Loucy (cell line): ENCODE measurements around the gene BAX.

ENCODE experiments used
- H2AFZ ChIP-seq: fragments of 200-600 bp; sonication (generic); 2 replicates; pipeline ENCODE4 v1.6.0; 2016; ENCODE audit warnings: antibody characterized with exemption, mild to moderate bottlenecking, low read length, moderate library complexity
- H3F3A ChIP-seq: fragments of 200-600 bp; 2 replicates; pipeline ENCODE4 v1.6.0; 2016; ENCODE audit warnings: antibody characterized with exemption, low read depth, mild to moderate bottlenecking
- H3K27me3 ChIP-seq: fragments of 200-600 bp; sonication (generic); 2 replicates; pipeline ENCODE4 v1.6.1; 2014; ENCODE audit warnings: low read length, mild to moderate bottlenecking; ENCODE audit not compliant: insufficient read depth, poor library complexity, severe bottlenecking
- H3K36me3 ChIP-seq: fragments of 200-600 bp; sonication (generic); 2 replicates; pipeline ENCODE4 v1.6.1; 2016; ENCODE audit warnings: low read length; ENCODE audit not compliant: insufficient read depth
- H3K4me1 ChIP-seq: fragments of 200-600 bp; sonication (generic); 2 replicates; pipeline ENCODE4 v1.5.1; 2014; ENCODE audit warnings: low read length, mild to moderate bottlenecking; ENCODE audit not compliant: insufficient read depth, poor library complexity, severe bottlenecking
- H3K4me2 ChIP-seq: fragments of 200-600 bp; sonication (generic); 2 replicates; pipeline ENCODE4 v1.6.0; 2014; ENCODE audit warnings: antibody characterized with exemption, low read length, low read depth, mild to moderate bottlenecking; ENCODE audit not compliant: poor library complexity, severe bottlenecking
- H3K4me3 ChIP-seq: fragments of 200-600 bp; sonication (generic); 2 replicates; pipeline ENCODE4 v1.5.1; 2014; ENCODE audit warnings: low read length, mild to moderate bottlenecking, mixed read lengths; ENCODE audit not compliant: poor library complexity, severe bottlenecking
- H3K79me2 ChIP-seq: fragments of 200-600 bp; sonication (generic); 2 replicates; pipeline ENCODE4 v1.6.1; 2014; ENCODE audit warnings: low read length; ENCODE audit not compliant: insufficient read depth
- H3K9ac ChIP-seq: fragments of 200-600 bp; sonication (generic); 2 replicates; pipeline ENCODE4 v1.6.0; 2014; ENCODE audit warnings: mild to moderate bottlenecking, low read depth, low read length, moderate library complexity; ENCODE audit not compliant: poor library complexity, severe bottlenecking
- H3K9me2 ChIP-seq: fragments of 200-600 bp; sonication (generic); replicated peaks from 2 replicates; pipeline ENCODE4 v1.6.1; 2016; ENCODE audit warnings: low read depth, low read length, mixed read lengths
- H3K9me3 ChIP-seq: fragments of 200-600 bp; sonication (generic); 2 replicates; pipeline ENCODE4 v1.6.1; 2014; ENCODE audit warnings: mild to moderate bottlenecking, antibody characterized with exemption, low read length, low read depth; ENCODE audit not compliant: insufficient read depth
- H4K20me1 ChIP-seq: fragments of 200-600 bp; sonication (generic); 2 replicates; pipeline ENCODE4 v1.6.0; 2014; ENCODE audit warnings: antibody characterized with exemption, low read length, mild to moderate bottlenecking; ENCODE audit not compliant: insufficient read depth, poor library complexity, severe bottlenecking
- CTCF ChIP-seq: fragments of 200-600 bp; sonication (generic); conservative IDR thresholded peaks from 2 replicates; pipeline ENCODE4 v1.5.1; 2014; ENCODE audit warnings: mild to moderate bottlenecking, antibody characterized with exemption, low read length
- EZH2phosphoT487 ChIP-seq: fragments of 200-600 bp; IDR thresholded peaks from 2 replicates; pipeline ENCODE4 v1.6.1; 2018; ENCODE audit warnings: antibody characterized with exemption, mild to moderate bottlenecking, moderate library complexity, borderline replicate concordance

Gene BAX

GRCh38 chr19:48913114-48913889, 41.4 kb upstream of the BAX start:
- H3K4me2 ChIP-seq: no peak overlapping the region
- no peaks in the 10 kb centered on the region for H3K4me1 ChIP-seq
- H3K9me2 ChIP-seq: no peaks in the 10 kb centered on the region
- no peaks in the 10 kb centered on the region for H4K20me1 ChIP-seq
- TF ChIP-seq CTCF (no peak), EZH2phosphoT487 (no peak)
- no peaks in the 10 kb centered on the region for H3K9me3 ChIP-seq
- no peak overlapping the region for H2AFZ ChIP-seq
- H3K9ac ChIP-seq: no peak overlapping the region
- H3F3A ChIP-seq: no peaks in the 10 kb centered on the region
- H3K4me3 ChIP-seq: no peak overlapping the region
- peaks cover 21% of the 10 kb centered on the region; the same call in 1 of the 2 replicates for H3K36me3 ChIP-seq
- H3K79me2 ChIP-seq: no peaks in the 10 kb centered on the region
- H3K27me3 ChIP-seq: no peaks in the 10 kb centered on the region

- no peaks in the 10 kb centered on the region for H3K4me1 ChIP-seq
- no peak overlapping the region for H2AFZ ChIP-seq
- H3K9me2 ChIP-seq: no peaks in the 10 kb centered on the region
- H3K4me2 ChIP-seq: no peak overlapping the region
- TF ChIP-seq CTCF (no peak), EZH2phosphoT487 (no peak)
- peaks cover 21% of the 10 kb centered on the region; the same call in 1 of the 2 replicates for H3K36me3 ChIP-seq
- no peaks in the 10 kb centered on the region for H3K9me3 ChIP-seq
- no peaks in the 10 kb centered on the region for H3K79me2 ChIP-seq
- H3K27me3 ChIP-seq: no peaks in the 10 kb centered on the region
- no peak overlapping the region for H3K9ac ChIP-seq
- no peak overlapping the region for H3K4me3 ChIP-seq
- H3F3A ChIP-seq: no peaks in the 10 kb centered on the region
- H4K20me1 ChIP-seq: no peaks in the 10 kb centered on the region
These were observed 40.5 kb upstream of the BAX start for GRCh38 chr19:48914181-48914580.

- no peaks in the 10 kb centered on the region for H3K4me1 ChIP-seq
- no peaks in the 10 kb centered on the region for H3K9me3 ChIP-seq
- H4K20me1 ChIP-seq: no peaks in the 10 kb centered on the region
- no peaks in the 10 kb centered on the region for H3F3A ChIP-seq
- H3K4me2 ChIP-seq: no peak overlapping the region
- no peaks in the 10 kb centered on the region for H3K9me2 ChIP-seq
- no peak overlapping the region for H2AFZ ChIP-seq
- H3K4me3 ChIP-seq: no peak overlapping the region
- H3K36me3 ChIP-seq: peaks cover 18% of the 10 kb centered on the region; the same call in 1 of the 2 replicates
- H3K27me3 ChIP-seq: no peaks in the 10 kb centered on the region
- H3K79me2 ChIP-seq: no peaks in the 10 kb centered on the region
- TF ChIP-seq CTCF (no peak), EZH2phosphoT487 (no peak)
- H3K9ac ChIP-seq: no peak overlapping the region
These were observed 38.9 kb upstream of the BAX start for GRCh38 chr19:48915757-48916156.
